Mesodermal cell (in vitro differentiated cells): Measurements from ENCODE around the gene CHST11.
A peak's percentile ranks its signal among the peaks of the same experiment; 100 is the strongest.

Source experiments
- H3K27ac ChIP-seq: 2 replicates; pipeline ENCODE4 v1.7.0; 2013; ENCODE audit warnings: mild to moderate bottlenecking, low read depth, low read length, moderate library complexity; ENCODE audit not compliant: severe bottlenecking
- H3K36me3 ChIP-seq: 2 replicates; pipeline ENCODE4 v1.7.1; 2013; ENCODE audit warnings: mild to moderate bottlenecking, low read length, moderate library complexity; ENCODE audit not compliant: control insufficient read depth, insufficient read depth
- H3K4me1 ChIP-seq: one replicate; pipeline ENCODE4 v1.7.1; 2013; ENCODE audit warnings: mild to moderate bottlenecking, low read length; ENCODE audit not compliant: insufficient read depth, control insufficient read depth, poor library complexity, severe bottlenecking
- H3K4me3 ChIP-seq: 2 replicates; pipeline ENCODE4 v1.7.0; 2013; ENCODE audit warnings: low read length, control low read depth, mild to moderate bottlenecking; ENCODE audit not compliant: insufficient read depth, poor library complexity, severe bottlenecking; ENCODE audit errors: extremely low read depth
- H3K9me3 ChIP-seq: 2 replicates; pipeline ENCODE4 v1.7.1; 2013; ENCODE audit warnings: mild to moderate bottlenecking, low read length, moderate library complexity; ENCODE audit not compliant: control insufficient read depth
- WGBS, 2 experiments: methylation state at CpG; one replicate each; pipeline ENCODE4 v1.1.5; 2013; ENCODE audit warnings: missing lambda C conversion rate in 2 of 2; ENCODE audit not compliant: insufficient coverage in 2 of 2; 5-methylcytosine and 5-hydroxymethylcytosine counted together

Gene CHST11

GRCh38 chr12:104502638-104503037, 45.9 kb downstream of the CHST11 start:
- Histone ChIP-seq H3K9me3 (no peaks in the 10 kb centered on the region), H3K36me3 (no peaks in the 10 kb centered on the region), H3K4me3 (no peak overlapping the region), H3K27ac (no peak overlapping the region), H3K4me1 (no peaks in the 10 kb centered on the region)
- 75 to 76% methylated on average over 6 of the region's 6 CpGs for WGBS, 2 experiments

DNA sequence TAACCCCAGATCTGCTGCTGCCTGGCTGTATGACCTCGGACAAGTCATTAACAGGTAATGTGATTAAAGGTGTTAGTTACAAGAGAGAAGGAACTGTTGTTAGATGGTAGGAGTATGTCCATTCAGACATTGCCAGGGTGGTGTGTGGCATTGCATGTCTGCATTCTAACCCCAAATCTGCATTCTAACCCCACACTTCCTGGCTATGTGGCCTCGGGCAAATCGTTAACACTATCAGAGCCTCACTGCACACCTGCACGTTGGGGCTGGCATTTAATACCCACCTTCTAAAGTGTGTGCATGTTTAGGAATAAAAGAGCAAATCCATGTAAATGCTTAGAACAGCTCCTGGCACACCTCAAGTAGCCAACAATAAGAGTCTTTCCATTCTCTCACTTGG, 46.4 kb downstream of the CHST11 start:
- no peaks in the 10 kb centered on the region for H3K9me3 ChIP-seq
- WGBS, 2 experiments = no CpG with 5 or more reads among the region's 4 CpGs
- H3K4me3 ChIP-seq = no peak overlapping the region
- no peaks in the 10 kb centered on the region for H3K4me1 ChIP-seq
- H3K27ac ChIP-seq = no peak overlapping the region
- H3K36me3 ChIP-seq = no peaks in the 10 kb centered on the region

GRCh38 chr12:104504146-104504545, 47.4 kb downstream of the CHST11 start:
- H3K36me3 ChIP-seq = no peaks in the 10 kb centered on the region
- H3K4me3 ChIP-seq = no peak overlapping the region
- no peak overlapping the region for H3K27ac ChIP-seq
- WGBS, 2 experiments = 76 to 81% methylated on average over 8 of the region's 9 CpGs
- no peaks in the 10 kb centered on the region for H3K4me1 ChIP-seq
- H3K9me3 ChIP-seq = no peaks in the 10 kb centered on the region

- H3K27ac ChIP-seq = no peak overlapping the region
- 87 to 89% methylated on average over 3 to 4 of the region's 7 CpGs for WGBS, 2 experiments
- no peaks in the 10 kb centered on the region for H3K36me3 ChIP-seq
- H3K9me3 ChIP-seq = no peaks in the 10 kb centered on the region
- no peak overlapping the region for H3K4me3 ChIP-seq
- H3K4me1 ChIP-seq = no peaks in the 10 kb centered on the region
Observed at GRCh38 chr12:104505095-104505818, 48.5 kb downstream of the CHST11 start.

- Histone ChIP-seq H3K4me3 (no peak overlapping the region), H3K36me3 (no peaks in the 10 kb centered on the region), H3K27ac (no peak overlapping the region), H3K4me1 (no peaks in the 10 kb centered on the region), H3K9me3 (no peaks in the 10 kb centered on the region)
- 72 to 74% methylated on average over 14 of the region's 14 CpGs for WGBS, 2 experiments
Observed at GRCh38 chr12:104506676-104507401, 50.1 kb downstream of the CHST11 start.

- no peaks in the 10 kb centered on the region for H3K36me3 ChIP-seq
- whole genome bisulfite sequencing, 2 experiments = 80 to 100% methylated on average over 1 to 2 of the region's 3 CpGs
- H3K27ac ChIP-seq = no peak overlapping the region
- H3K4me3 ChIP-seq = no peak overlapping the region
- H3K4me1 ChIP-seq = no peaks in the 10 kb centered on the region
- no peaks in the 10 kb centered on the region for H3K9me3 ChIP-seq
Observed at GRCh38 chr12:104507672-104508071, 50.9 kb downstream of the CHST11 start.

GRCh38 chr12:104508752-104509446, 52.2 kb downstream of the CHST11 start:
- WGBS, 2 experiments = 94 to 100% methylated on average over 2 of the region's 2 CpGs
- no peaks in the 10 kb centered on the region for H3K36me3 ChIP-seq
- H3K27ac ChIP-seq = no peak overlapping the region

DNA sequence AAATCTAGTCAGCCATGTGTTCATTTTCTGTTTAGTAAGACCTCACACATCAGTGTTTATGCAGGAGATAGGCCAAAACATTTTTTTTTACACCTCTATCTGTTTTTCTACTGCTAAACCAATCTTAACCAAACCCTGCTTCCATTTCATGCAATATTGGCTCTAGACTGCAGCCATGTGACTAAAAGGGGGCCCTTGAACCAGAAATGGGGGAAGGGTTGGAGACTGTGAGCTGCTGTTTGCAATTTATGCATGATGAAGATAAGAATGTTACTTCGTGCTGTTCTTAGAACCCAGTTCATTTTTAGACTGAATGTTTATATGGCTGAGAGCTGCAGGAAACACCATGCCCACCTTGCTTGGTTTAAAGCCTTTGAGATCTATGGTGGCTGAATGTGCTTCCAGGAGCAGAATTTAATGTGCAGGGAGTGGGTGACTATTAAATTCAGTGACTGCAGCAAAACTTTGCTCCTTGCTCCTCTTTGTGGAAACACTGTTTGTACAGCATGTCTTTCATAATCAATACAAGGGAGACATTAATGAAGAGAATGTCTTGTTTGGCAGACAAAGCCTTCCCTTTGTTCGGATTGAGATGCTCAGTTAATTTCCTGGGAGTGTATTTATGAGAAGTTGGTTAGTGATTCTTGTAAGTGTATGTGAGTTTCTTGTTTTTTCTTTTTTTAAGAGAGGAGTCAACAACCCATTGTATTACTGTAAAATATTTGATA, 53.6 kb downstream of the CHST11 start:
- Histone ChIP-seq H3K9me3 (no peaks in the 10 kb centered on the region), H3K4me3 (no peak overlapping the region), H3K4me1 (peaks cover 5% of the 10 kb centered on the region), H3K27ac (no peak overlapping the region), H3K36me3 (no peaks in the 10 kb centered on the region)
- 95 to 100% methylated on average over 2 of the region's 2 CpGs for WGBS, 2 experiments

More at GRCh38 chr12:104508752-104509446, 52.2 kb downstream of the CHST11 start:
- H3K4me1 ChIP-seq = peaks cover 5% of the 10 kb centered on the region
- H3K9me3 ChIP-seq = no peaks in the 10 kb centered on the region
- no peak overlapping the region for H3K4me3 ChIP-seq

- Histone ChIP-seq H3K4me1 (peaks cover 5% of the 10 kb centered on the region), H3K27ac (no peak overlapping the region), H3K36me3 (no peaks in the 10 kb centered on the region), H3K4me3 (no peak overlapping the region), H3K9me3 (no peaks in the 10 kb centered on the region)
- WGBS, 2 experiments = 80 to 86% methylated on average over 1 to 2 of the region's 2 CpGs
Observed at GRCh38 chr12:104510873-104511440, 54.2 kb downstream of the CHST11 start.

GRCh38 chr12:104513681-104514080, 56.9 kb downstream of the CHST11 start:
- Histone ChIP-seq H3K36me3 (no peaks in the 10 kb centered on the region), H3K27ac (peak overlapping the region; percentile 19), H3K9me3 (no peaks in the 10 kb centered on the region), H3K4me1 (peaks cover 5% of the 10 kb centered on the region), H3K4me3 (no peak overlapping the region)
- 61 to 73% methylated on average over 5 to 6 of the region's 6 CpGs for WGBS, 2 experiments
